Activated naive CD4-positive, alpha-beta T cell treated with anti-CD3 and anti-CD28 coated beads, Interleukin-2, amount 10 ng/mL, durations not matched to agents 7 days and 5 days (primary cell): ENCODE results near the gene TMEM17.

Experiments used
- CTCF ChIA-PET: fragments of 350-600 bp; sonication (Branson Sonifier 250); formaldehyde crosslinking; loops from one replicate; lab custom pipeline; 2021; ENCODE audit warnings: antibody characterized with exemption; lab: Charles Lee
- DNase-seq: peaks from one replicate; pipeline ENCODE4 v3.0.0-alpha.2; 2020
- H3K27ac Mint-ChIP-seq: one replicate; pipeline ENCODE4 v1.8.0; 2021; ENCODE audit warnings: mild to moderate bottlenecking, moderate library complexity, mixed read lengths
- H3K27me3 Mint-ChIP-seq: one replicate; pipeline ENCODE4 v1.8.0; 2021; ENCODE audit warnings: mild to moderate bottlenecking, mixed read lengths
- H3K36me3 Mint-ChIP-seq: one replicate; pipeline ENCODE4 v1.8.0; 2021; ENCODE audit warnings: mixed read lengths
- H3K4me1 Mint-ChIP-seq: one replicate; pipeline ENCODE4 v1.8.0; 2021; ENCODE audit warnings: mixed read lengths
- H3K4me3 Mint-ChIP-seq: one replicate; pipeline ENCODE4 v1.8.0; 2021; ENCODE audit warnings: mild to moderate bottlenecking, moderate library complexity, mixed read lengths
- H3K9me3 Mint-ChIP-seq: one replicate; pipeline ENCODE4 v1.8.0; 2021; ENCODE audit warnings: mixed read lengths

The TMEM17 gene

GRCh38 chr2:62461707-62462106, 44.3 kb downstream of the TMEM17 start:
- peaks cover 23% of the 10 kb centered on the region for H3K27me3 Mint-ChIP-seq
- CTCF ChIA-PET, result no interaction called here
- H3K36me3 Mint-ChIP-seq, result no peaks in the 10 kb centered on the region
- DNase-seq, result no peak
- H3K9me3 Mint-ChIP-seq, result no peaks in the 10 kb centered on the region
- no peak overlapping the region for H3K27ac Mint-ChIP-seq
- H3K4me1 Mint-ChIP-seq, result no peaks in the 10 kb centered on the region
- no peak overlapping the region for H3K4me3 Mint-ChIP-seq

GRCh38 chr2:62461017-62461553, 44.9 kb downstream of the TMEM17 start:
- Mint-ChIP-seq H3K27ac (no peak overlapping the region), H3K27me3 (peaks cover 28% of the 10 kb centered on the region), H3K9me3 (no peaks in the 10 kb centered on the region), H3K4me3 (no peak overlapping the region), H3K36me3 (no peaks in the 10 kb centered on the region), H3K4me1 (no peaks in the 10 kb centered on the region)
- CTCF ChIA-PET, result no interaction called here
- no peak for DNase-seq

- no peaks in the 10 kb centered on the region for H3K9me3 Mint-ChIP-seq
- CTCF ChIA-PET, result interaction anchor here (1.3 kb wide), 1 partner anchor 316 kb away, joined by 5 read pairs; no protein-coding TSS in a partner anchor
- no peak overlapping the region for H3K4me3 Mint-ChIP-seq
- H3K27ac Mint-ChIP-seq, result no peak overlapping the region
- peaks cover 28% of the 10 kb centered on the region for H3K27me3 Mint-ChIP-seq
- H3K4me1 Mint-ChIP-seq, result no peaks in the 10 kb centered on the region
- no peak for DNase-seq
- no peaks in the 10 kb centered on the region for H3K36me3 Mint-ChIP-seq
Observed at GRCh38 chr2:62460175-62460574, 45.8 kb downstream of the TMEM17 start.

DNA sequence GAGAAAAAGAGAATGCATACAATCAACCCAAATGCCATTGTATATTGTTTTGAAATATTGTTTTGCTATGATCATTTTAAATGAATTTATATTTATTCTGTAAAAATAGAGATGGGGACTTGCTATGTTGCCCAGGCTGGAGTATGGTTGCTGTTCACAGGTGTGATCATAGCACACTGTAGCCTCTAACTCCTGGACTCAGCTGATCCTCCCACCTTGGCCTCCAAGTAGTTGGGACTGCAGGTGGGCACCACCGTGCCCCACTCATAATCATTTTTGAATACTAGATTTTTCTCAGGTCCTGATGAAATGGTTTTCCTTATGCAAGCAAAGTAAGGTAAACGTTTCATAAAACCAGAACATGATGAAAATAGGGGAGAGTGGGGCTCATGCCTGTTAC, 46.3 kb downstream of the TMEM17 start:
- H3K4me3 Mint-ChIP-seq, result no peak overlapping the region
- CTCF ChIA-PET, result interaction anchor here (1.3 kb wide), 1 partner anchor 316 kb away, joined by 5 read pairs; no protein-coding TSS in a partner anchor
- DNase-seq, result no peak
- H3K27ac Mint-ChIP-seq, result no peak overlapping the region
- H3K36me3 Mint-ChIP-seq, result no peaks in the 10 kb centered on the region
- peaks cover 28% of the 10 kb centered on the region for H3K27me3 Mint-ChIP-seq
- H3K9me3 Mint-ChIP-seq, result no peaks in the 10 kb centered on the region
- no peaks in the 10 kb centered on the region for H3K4me1 Mint-ChIP-seq

DNA sequence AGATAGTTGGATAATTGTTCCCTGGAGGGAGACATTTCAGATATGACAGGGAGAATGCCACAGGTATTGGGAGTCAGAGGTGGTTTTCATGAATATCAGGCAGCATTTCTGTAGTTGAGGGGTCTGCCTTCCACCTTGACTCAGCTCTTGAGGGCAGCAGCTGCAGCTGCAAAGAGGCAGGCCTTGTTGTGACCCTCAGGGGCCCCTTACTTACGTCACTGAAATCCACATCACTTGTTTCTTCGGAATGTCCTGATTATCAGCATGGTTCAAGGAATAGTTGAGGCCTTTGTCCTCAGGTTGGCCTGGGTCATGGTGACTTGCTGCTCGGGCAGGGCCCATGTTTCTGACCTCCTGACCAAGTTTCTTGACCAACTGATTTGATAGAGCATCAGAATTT, 46.9 kb downstream of the TMEM17 start:
- Mint-ChIP-seq H3K27me3 (peaks cover 28% of the 10 kb centered on the region), H3K4me1 (no peaks in the 10 kb centered on the region), H3K4me3 (no peak overlapping the region), H3K36me3 (no peaks in the 10 kb centered on the region), H3K27ac (no peak overlapping the region), H3K9me3 (no peaks in the 10 kb centered on the region)
- CTCF ChIA-PET, result no interaction called here
- no peak for DNase-seq

GRCh38 chr2:62458671-62459081, 47.3 kb downstream of the TMEM17 start:
- no peaks in the 10 kb centered on the region for H3K9me3 Mint-ChIP-seq
- no peak overlapping the region for H3K4me3 Mint-ChIP-seq
- H3K27ac Mint-ChIP-seq, result no peak overlapping the region

DNA sequence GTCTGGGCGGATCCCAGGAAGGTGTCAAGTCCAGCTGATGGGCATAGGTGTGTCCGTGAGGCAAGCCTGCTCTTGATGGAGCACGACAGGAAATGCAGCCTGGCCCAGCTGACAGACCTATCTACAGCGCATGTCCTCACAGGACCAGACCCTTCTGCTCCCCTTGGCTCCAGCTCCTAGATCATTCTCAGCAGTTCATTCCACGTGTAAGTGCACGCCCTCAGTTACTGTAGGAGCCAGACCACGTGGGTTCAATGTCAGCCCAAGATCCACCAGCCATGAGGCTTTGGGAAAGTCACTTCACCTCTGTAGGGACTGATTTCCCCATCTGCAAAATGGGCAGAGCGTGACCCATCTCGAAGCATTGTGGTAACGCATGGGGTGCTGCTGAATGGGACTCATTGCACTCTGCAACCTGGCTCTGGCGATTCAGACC, 47.8 kb downstream of the TMEM17 start:
- no peaks in the 10 kb centered on the region for H3K36me3 Mint-ChIP-seq
- DNase-seq, result no peak
- no peaks in the 10 kb centered on the region for H3K9me3 Mint-ChIP-seq
- CTCF ChIA-PET, result interaction anchor here (0.8 to 2.9 kb wide), 15 partner anchors 9 to 1403 kb away, joined by 3 to 47 read pairs (median 5); no protein-coding TSS in a partner anchor
- H3K27me3 Mint-ChIP-seq, result peaks cover 28% of the 10 kb centered on the region
- H3K4me1 Mint-ChIP-seq, result no peaks in the 10 kb centered on the region
- H3K27ac Mint-ChIP-seq, result no peak overlapping the region
- no peak overlapping the region for H3K4me3 Mint-ChIP-seq

More at GRCh38 chr2:62458671-62459081, 47.3 kb downstream of the TMEM17 start:
- no peak for DNase-seq
- CTCF ChIA-PET, result interaction anchor here (1.5 to 2.9 kb wide), 2 partner anchors 30 to 316 kb away, joined by 3 to 47 read pairs; no protein-coding TSS in a partner anchor
- Mint-ChIP-seq H3K36me3 (no peaks in the 10 kb centered on the region), H3K4me1 (no peaks in the 10 kb centered on the region), H3K27me3 (peaks cover 28% of the 10 kb centered on the region)

DNA sequence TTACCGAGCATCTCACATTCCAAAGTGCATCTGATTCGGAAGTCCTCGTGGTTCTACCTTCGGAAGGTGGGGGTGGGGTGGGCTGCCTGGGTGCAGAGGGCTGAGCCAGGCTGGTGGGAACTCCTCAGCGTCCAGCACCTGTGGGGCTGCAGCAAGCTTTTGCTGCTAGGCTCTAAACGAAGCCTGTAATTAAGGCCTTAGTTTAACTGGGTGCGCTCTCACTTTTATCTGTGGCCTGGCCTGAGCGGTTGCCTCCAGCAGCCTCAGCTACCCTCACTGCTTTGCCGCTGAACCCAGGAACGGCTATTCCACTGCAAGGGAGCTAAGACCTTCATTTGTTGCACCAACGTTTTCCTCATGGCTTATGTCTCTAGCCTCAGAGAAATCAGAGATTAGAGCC, 48.4 kb downstream of the TMEM17 start:
- Mint-ChIP-seq H3K4me1 (no peaks in the 10 kb centered on the region), H3K27me3 (peaks cover 28% of the 10 kb centered on the region), H3K27ac (no peak overlapping the region), H3K36me3 (no peaks in the 10 kb centered on the region), H3K9me3 (no peaks in the 10 kb centered on the region), H3K4me3 (no peak overlapping the region)
- CTCF ChIA-PET, result interaction anchor here (0.7 to 2.9 kb wide), 23 partner anchors 10 to 1404 kb away, joined by 3 to 47 read pairs (median 5); no protein-coding TSS in a partner anchor
- DNase-seq, result no peak

GRCh38 chr2:62456721-62457539, 49.1 kb downstream of the TMEM17 start:
- Mint-ChIP-seq H3K9me3 (no peaks in the 10 kb centered on the region), H3K27me3 (peaks cover 26% of the 10 kb centered on the region), H3K4me3 (no peak overlapping the region), H3K36me3 (no peaks in the 10 kb centered on the region), H3K4me1 (no peaks in the 10 kb centered on the region), H3K27ac (no peak overlapping the region)
- DNase-seq, result peak; percentile 69
- CTCF ChIA-PET, result interaction anchor here (0.7 to 2.9 kb wide), 29 partner anchors 9 to 1404 kb away, joined by 3 to 47 read pairs (median 4); partner anchors contain the start of gene EHBP1

DNA sequence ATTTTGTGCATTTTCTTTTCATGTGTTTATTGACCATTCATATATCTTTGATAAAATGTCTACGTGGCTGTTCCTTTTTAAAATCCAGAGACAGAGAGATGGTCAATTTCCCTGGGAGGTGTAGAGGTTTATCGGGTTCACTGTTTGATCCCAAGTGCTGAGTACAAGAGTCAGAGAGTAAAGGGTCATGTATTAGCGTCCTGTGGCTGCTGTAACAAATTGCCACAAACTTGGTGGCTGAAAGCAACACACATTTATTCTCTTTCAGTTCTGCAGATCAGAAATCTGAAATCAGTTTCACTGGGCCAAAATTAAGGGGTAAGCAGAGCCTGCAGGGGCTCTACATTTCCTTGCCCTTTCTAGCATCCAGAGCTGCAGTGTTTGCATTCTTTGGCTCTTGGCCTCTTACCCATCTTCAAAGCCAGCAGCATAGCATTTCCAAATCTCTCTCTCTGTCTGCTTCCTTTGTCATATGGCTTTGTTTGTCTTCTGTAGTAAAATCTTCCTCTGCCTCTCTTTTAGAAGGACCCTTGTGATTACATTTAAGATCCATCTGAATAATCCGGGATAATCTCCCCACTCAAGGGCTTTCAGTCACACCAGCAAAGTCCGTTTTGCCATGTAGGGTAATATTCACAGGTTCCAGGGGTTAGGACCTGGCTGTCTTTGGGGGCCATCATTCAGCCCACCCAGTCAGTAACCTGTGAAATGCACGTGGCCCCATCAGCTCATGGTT, 49.9 kb downstream of the TMEM17 start:
- Mint-ChIP-seq H3K27ac (no peak overlapping the region), H3K36me3 (no peaks in the 10 kb centered on the region), H3K4me3 (no peak overlapping the region), H3K9me3 (no peaks in the 10 kb centered on the region), H3K27me3 (peaks cover 24% of the 10 kb centered on the region), H3K4me1 (no peaks in the 10 kb centered on the region)
- no peak for DNase-seq
- CTCF ChIA-PET, result interaction anchor here (0.6 to 2.9 kb wide), 19 partner anchors 9 to 967 kb away, joined by 3 to 47 read pairs (median 4); partner anchors contain the start of gene EHBP1

GRCh38 chr2:62453955-62454354, 52.0 kb downstream of the TMEM17 start:
- Mint-ChIP-seq H3K27ac (no peak overlapping the region), H3K36me3 (no peaks in the 10 kb centered on the region), H3K4me1 (no peaks in the 10 kb centered on the region), H3K9me3 (no peaks in the 10 kb centered on the region), H3K27me3 (peaks cover 20% of the 10 kb centered on the region), H3K4me3 (no peak overlapping the region)
- no peak for DNase-seq
- CTCF ChIA-PET, result interaction anchor here (0.6 to 2.4 kb wide), 2 partner anchors 322 to 574 kb away, joined by 3 to 10 read pairs; no protein-coding TSS in a partner anchor

DNA sequence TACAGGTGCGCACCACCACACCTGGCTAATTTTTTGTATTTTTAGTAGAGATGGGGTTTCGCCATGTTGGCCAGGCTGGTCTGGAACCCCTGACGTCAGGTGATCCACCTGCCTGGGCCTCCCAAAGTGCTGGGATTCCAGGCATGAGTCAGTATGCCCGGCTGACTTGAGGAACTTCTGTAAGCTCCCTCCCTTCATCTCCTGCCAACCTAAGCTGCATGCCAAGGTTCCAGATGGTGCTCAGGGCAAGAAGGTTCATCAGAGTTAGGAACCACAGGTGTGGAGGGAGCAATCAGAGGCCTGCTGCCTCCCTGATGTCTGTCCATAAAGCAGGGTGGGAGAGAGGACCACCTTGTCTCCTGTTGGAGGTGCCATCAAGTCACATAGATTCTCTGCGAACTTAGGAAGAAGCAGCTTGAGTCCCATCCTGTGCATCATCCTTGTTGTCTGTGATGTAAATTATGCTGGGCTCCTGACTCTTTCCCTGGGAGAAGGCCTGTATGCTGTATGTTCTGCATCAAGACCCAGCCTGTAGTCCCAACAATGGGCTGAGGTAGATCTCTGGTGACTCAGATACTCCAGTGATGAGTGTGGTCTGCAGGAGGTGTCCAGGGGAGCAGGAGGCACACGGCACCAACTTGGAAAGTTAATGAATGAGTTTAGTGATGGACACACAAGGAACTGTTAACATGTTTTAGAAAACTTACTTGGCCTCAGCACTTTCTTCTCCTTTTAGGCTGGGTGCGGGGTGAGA, 53.1 kb downstream of the TMEM17 start:
- Mint-ChIP-seq H3K4me3 (no peak overlapping the region), H3K27ac (no peak overlapping the region), H3K27me3 (peaks cover 15% of the 10 kb centered on the region), H3K4me1 (no peaks in the 10 kb centered on the region), H3K36me3 (no peaks in the 10 kb centered on the region), H3K9me3 (no peaks in the 10 kb centered on the region)
- DNase-seq, result no peak
- CTCF ChIA-PET, result interaction anchor here (2.4 kb wide), 1 partner anchor 323 kb away, joined by 10 read pairs; no protein-coding TSS in a partner anchor

- H3K4me3 Mint-ChIP-seq, result no peak overlapping the region
- no peaks in the 10 kb centered on the region for H3K36me3 Mint-ChIP-seq
- no peak for DNase-seq
- CTCF ChIA-PET, result no interaction called here
- no peak overlapping the region for H3K27ac Mint-ChIP-seq
- H3K27me3 Mint-ChIP-seq, result peaks cover 4% of the 10 kb centered on the region
- no peaks in the 10 kb centered on the region for H3K9me3 Mint-ChIP-seq
- no peaks in the 10 kb centered on the region for H3K4me1 Mint-ChIP-seq
Observed at GRCh38 chr2:62450716-62451191, 55.2 kb downstream of the TMEM17 start.
